ENCODE measurements around the gene FZD10.

The FZD10 gene

DNA sequence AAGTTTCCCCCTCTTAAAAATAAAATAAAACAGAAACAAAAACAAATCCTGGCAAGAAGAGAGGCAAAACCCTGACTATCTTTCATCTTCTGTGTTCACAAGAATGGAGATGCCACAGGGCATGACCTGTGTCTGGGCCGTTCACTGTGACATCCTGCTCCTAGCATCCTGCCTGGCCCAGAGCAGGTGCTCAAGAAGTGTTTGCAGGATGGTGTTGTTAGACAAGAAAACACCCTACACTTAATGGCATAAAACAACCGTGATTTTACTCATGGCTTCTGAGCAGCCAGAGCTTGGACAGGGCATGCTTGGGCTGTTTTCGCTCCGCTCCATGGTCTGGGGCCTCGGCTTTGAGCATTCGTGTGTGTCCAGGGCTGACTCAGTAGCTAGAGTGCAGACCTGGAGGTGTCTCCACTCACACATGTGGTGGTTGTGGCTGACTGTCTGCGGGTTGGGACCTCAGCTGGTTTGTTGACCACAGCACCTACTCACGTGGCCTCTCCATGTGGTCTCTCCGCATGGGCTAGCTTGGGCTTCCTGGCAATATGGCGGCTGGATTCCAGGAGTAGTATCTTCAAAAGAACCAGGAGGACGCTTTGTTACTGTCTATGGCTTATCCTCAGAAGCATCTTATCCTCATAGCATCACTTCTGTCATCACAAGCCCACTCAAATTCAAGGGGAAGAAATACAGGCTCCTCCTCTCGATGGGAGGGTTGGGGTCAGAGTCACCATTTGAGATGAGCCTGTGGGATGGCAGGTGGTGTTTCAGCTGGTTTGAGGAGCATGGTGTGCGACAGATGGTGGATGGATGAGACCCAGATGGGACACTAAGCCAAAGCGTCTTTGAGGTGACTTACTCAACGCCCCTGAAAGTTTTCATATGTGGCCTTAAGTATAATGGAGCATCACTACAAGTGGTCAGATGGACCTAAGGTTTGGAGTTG lies 33.2 kb upstream of the FZD10 start:
- Histone ChIP-seq H3K27me3 (peaks cover 10% of the 10 kb centered on the region), H3K4me3 (ENCODE audit: low read depth, low read length) (no peak overlapping the region), H3K4me1 (no peaks in the 10 kb centered on the region), H3K9me3 (0 out of 2 replicates have a peak, but pooled peaks cover 3% of the 10 kb centered on the region), H3K36me3 (no peaks in the 10 kb centered on the region)
- no peak for DNase-seq
- TF ChIP-seq, protein P1, sequence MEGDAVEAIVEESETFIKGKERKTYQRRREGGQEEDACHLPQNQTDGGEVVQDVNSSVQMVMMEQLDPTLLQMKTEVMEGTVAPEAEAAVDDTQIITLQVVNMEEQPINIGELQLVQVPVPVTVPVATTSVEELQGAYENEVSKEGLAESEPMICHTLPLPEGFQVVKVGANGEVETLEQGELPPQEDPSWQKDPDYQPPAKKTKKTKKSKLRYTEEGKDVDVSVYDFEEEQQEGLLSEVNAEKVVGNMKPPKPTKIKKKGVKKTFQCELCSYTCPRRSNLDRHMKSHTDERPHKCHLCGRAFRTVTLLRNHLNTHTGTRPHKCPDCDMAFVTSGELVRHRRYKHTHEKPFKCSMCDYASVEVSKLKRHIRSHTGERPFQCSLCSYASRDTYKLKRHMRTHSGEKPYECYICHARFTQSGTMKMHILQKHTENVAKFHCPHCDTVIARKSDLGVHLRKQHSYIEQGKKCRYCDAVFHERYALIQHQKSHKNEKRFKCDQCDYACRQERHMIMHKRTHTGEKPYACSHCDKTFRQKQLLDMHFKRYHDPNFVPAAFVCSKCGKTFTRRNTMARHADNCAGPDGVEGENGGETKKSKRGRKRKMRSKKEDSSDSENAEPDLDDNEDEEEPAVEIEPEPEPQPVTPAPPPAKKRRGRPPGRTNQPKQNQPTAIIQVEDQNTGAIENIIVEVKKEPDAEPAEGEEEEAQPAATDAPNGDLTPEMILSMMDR (IDR thresholded peaks at IDR 0.05; ENCODE audit: low read depth, low read length): no peak

DNA sequence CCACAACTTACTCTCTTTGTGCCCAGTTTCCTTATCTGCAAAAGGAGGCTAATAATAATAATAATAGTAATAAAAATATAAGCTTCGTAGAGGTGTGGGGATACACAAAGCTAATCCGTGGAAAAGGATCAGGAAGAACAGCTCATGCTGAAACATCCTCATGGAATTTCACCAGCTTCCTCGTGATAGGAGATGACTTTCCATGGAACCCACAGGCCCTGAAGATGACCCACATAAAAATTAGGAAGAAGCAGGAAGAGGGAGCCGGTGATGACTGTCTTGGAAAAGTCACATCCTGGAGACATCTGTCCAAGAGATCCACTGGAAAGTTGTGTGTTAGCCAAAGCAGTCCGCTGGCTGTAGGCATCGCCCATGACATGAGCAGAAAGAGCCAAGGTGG lies 31.9 kb upstream of the FZD10 start:
- no peak overlapping the region for H3K4me3 ChIP-seq (ENCODE audit: low read depth, low read length)
- TF ChIP-seq, protein P1 (IDR thresholded peaks at IDR 0.05; ENCODE audit: low read depth, low read length): no peak
- H3K4me1 ChIP-seq: no peaks in the 10 kb centered on the region
- H3K27me3 ChIP-seq: peaks cover 11% of the 10 kb centered on the region
- no peak for DNase-seq
- 0 out of 2 replicates have a peak, but pooled peaks cover 3% of the 10 kb centered on the region for H3K9me3 ChIP-seq
- no peaks in the 10 kb centered on the region for H3K36me3 ChIP-seq

DNA sequence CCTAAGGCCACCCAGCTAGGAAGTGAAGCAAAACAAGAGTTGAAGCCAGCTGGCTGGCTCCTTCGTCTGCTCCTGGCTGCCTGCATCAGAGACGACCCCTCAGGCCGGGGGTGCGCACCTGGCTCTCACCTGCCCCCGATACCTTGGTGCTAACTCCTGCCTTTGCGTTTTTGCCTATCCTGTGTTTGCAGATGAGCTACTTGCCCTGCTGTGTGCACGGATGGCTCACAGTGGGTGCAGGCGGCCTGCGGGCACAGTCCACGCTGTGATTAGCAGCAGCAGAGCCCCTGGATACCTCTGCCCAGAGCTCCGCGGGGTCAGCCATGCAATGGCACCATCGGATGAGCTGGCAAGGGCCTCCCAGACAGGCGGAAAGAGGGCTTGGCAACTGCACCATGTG lies 31.2 kb upstream of the FZD10 start:
- DNase-seq: no peak
- H3K36me3 ChIP-seq: no peaks in the 10 kb centered on the region
- TF ChIP-seq, protein P1 (IDR thresholded peaks at IDR 0.05; ENCODE audit: low read depth, low read length): no peak
- peaks cover 11% of the 10 kb centered on the region for H3K27me3 ChIP-seq
- no peaks in the 10 kb centered on the region for H3K4me1 ChIP-seq
- no peak overlapping the region for H3K4me3 ChIP-seq (ENCODE audit: low read depth, low read length)
- 0 out of 2 replicates have a peak, but pooled peaks cover 3% of the 10 kb centered on the region for H3K9me3 ChIP-seq

DNA sequence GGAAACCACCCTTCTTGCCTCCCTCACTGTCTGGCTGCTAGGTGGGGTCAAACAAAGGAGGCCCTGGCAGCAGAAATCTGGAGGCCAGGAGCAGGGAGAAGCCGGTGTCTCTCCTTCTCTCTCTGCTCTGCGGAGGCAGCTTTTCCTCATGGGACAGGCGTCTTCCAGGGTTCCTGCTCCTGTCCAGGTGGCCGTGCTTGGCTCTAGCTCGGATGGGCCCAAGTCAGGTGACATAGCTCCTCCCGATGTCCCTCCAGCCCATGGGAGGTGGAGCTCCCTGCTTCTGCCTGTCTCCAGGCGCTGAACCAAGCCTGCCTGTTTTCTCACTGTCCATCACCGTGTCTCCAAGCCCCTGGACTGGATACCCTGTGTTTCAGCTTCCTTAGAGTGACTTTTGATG lies 30.5 kb upstream of the FZD10 start:
- Histone ChIP-seq H3K4me1 (no peaks in the 10 kb centered on the region), H3K9me3 (0 out of 2 replicates have a peak, but pooled peaks cover 3% of the 10 kb centered on the region), H3K4me3 (ENCODE audit: low read depth, low read length) (no peak overlapping the region), H3K27me3 (peaks cover 16% of the 10 kb centered on the region), H3K36me3 (no peaks in the 10 kb centered on the region)
- DNase-seq: no peak
- TF ChIP-seq, protein P1 (IDR thresholded peaks at IDR 0.05; ENCODE audit: low read depth, low read length): no peak

DNA sequence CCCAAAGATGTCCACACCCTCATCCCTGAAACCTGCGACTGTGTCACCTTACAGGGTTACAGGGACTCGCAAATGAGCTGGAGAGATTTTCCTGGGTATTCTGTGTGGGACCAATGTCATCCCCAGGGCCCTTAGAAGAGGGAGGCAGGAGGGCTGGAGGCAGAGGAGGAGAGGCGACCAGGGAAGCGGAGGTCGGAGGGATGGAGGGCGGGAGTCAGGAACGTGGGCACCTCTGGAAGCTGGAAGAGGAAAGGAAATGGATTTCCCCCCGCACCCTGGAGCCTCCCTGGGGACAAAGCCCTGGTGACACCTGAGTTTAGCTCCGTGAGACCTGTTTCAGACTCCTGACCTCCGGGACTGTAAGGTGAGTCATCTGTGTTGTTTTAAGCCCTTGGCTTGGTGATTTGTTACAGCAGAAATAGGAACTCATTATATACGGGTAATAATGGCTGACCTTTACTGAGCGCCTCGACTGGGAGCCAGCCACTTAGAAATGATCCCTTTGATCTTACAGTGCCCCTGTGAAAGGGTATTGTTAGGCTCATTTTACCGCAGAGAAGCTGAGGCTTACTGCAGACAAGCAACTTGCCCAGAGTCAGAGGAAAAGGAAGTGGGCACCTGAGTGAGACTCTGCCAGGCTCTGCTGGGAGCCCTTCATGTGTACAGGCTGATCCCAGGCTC lies 29.3 kb upstream of the FZD10 start:
- no peak for DNase-seq
- peaks cover 26% of the 10 kb centered on the region for H3K27me3 ChIP-seq
- H3K4me1 ChIP-seq: no peaks in the 10 kb centered on the region
- H3K4me3 ChIP-seq (ENCODE audit: low read depth, low read length): no peak overlapping the region
- H3K9me3 ChIP-seq: 0 out of 2 replicates have a peak, but pooled peaks cover 3% of the 10 kb centered on the region
- TF ChIP-seq, protein P1 (IDR thresholded peaks at IDR 0.05; ENCODE audit: low read depth, low read length): no peak
- H3K36me3 ChIP-seq: no peaks in the 10 kb centered on the region
